ENCODE results near the gene TRPM6. TPM values are rescaled to one million over a fixed set of nuclear protein-coding genes. Genes with fewer than 3 reads are reported as not detected.

The TRPM6 gene
- total RNA-seq, 1 experiment from 2014 or later = 0.57 TPM

- no peaks in the 10 kb centered on the region for H3K27me3 Mint-ChIP-seq (ENCODE audit: low read depth)
- no peak overlapping the region for H3K9ac ChIP-seq (ENCODE audit: extremely low read depth, insufficient read length, low read length)
- no peak overlapping the region for H4K8ac ChIP-seq (replicated peaks; ENCODE audit: insufficient read length, low read depth, low read length)
- no peak for DNase-seq
- no peaks in the 10 kb centered on the region for H3K27me3 ChIP-seq (ENCODE audit: insufficient read depth, low read length)
- H2BK12ac ChIP-seq (ENCODE audit: insufficient read length, low read depth, low read length) = no peak overlapping the region
- WGBS (ENCODE audit: extremely low coverage, insufficient read length, low lambda C conversion rate) = no CpG with 5 or more reads among the region's 3 CpGs
- no peaks in the 10 kb centered on the region for H4K20me1 ChIP-seq (ENCODE audit: control insufficient read depth, insufficient read depth, insufficient read length)
- H2BK120ac ChIP-seq (ENCODE audit: low read depth, low read length, poor library complexity, severe bottlenecking) = no peak overlapping the region
- H3K79me2 ChIP-seq (ENCODE audit: insufficient read depth, low read length) = no peaks in the 10 kb centered on the region; the same call in 1 of the 2 replicates
- no peak overlapping the region for H2BK15ac ChIP-seq (ENCODE audit: low read depth, low read length)
- H3K18ac ChIP-seq (ENCODE audit: insufficient read length, low read depth, low read length) = no peak overlapping the region
- H2BK20ac ChIP-seq (ENCODE audit: low read depth, low read length, poor library complexity, severe bottlenecking) = no peak overlapping the region
- no peaks in the 10 kb centered on the region for H3K9me3 Mint-ChIP-seq
- H3K27ac ChIP-seq (ENCODE audit: insufficient read length, low read depth, low read length) = no peak overlapping the region
- no peak overlapping the region for H2AFZ ChIP-seq (ENCODE audit: low read length)
- H3K4me1 Mint-ChIP-seq = peaks cover 31 to 33% of the 10 kb centered on the region in 2 experiments
- no peaks in the 10 kb centered on the region for H3K23me2 ChIP-seq (ENCODE audit: insufficient read length, low read depth, low read length, poor library complexity, severe bottlenecking)
- H2BK5ac ChIP-seq (ENCODE audit: insufficient read length, low read length) = no peak overlapping the region
- no peak overlapping the region for H3K56ac ChIP-seq (ENCODE audit: insufficient read length, low read depth, low read length)
- no peak overlapping the region for H4K91ac ChIP-seq (ENCODE audit: insufficient read length, low read depth, low read length)
- no peak overlapping the region for H3T11ph ChIP-seq (ENCODE audit: low read length)
- no peaks in the 10 kb centered on the region for H3K79me1 ChIP-seq (ENCODE audit: insufficient read depth, low read depth, low read length, poor library complexity, severe bottlenecking)
- H3K9me3 ChIP-seq (ENCODE audit: control insufficient read depth, low read depth, low read length) = no peaks in the 10 kb centered on the region
- no peak overlapping the region for H3K4me2 ChIP-seq (ENCODE audit: insufficient read depth, insufficient read length, low read length)
- H3K27ac Mint-ChIP-seq = no peak overlapping the region
- TF ChIP-seq CTCF (conservative IDR thresholded peaks at IDR 0.05) = no peak
- H3K23ac ChIP-seq (ENCODE audit: insufficient read length, low read depth, low read length) = no peak overlapping the region
- no peak overlapping the region for H3K14ac ChIP-seq (ENCODE audit: insufficient read depth, low read length)
- H3K36me3 Mint-ChIP-seq (ENCODE audit: insufficient read depth in 1 of 3, low read depth in 3 of 3) = no peaks in the 10 kb centered on the region
- H3K4me3 Mint-ChIP-seq = no peak overlapping the region
- H3K4me1 ChIP-seq (ENCODE audit: insufficient read depth, low read length) = no peaks in the 10 kb centered on the region; the same call in 1 of the 2 replicates
- no peak overlapping the region for H4K5ac ChIP-seq (ENCODE audit: insufficient read length, low read depth, low read length)
- no peak overlapping the region for H3K4ac ChIP-seq (ENCODE audit: low read depth, low read length)
- no peak overlapping the region for H2AK5ac ChIP-seq (ENCODE audit: insufficient read length, low read length)
Measured at GRCh38 chr9:74726581-74726980, 161.1 kb downstream of the TRPM6 start.

Data from H9 (cell line).